Measurements from ENCODE around the gene ANTXR1. TPM values are rescaled to one million over a fixed set of nuclear protein-coding genes. Genes with fewer than 3 reads are reported as not detected.

ANTXR1 gene
- total and polyA plus RNA-seq, 2 donors (not counting 3 experiments of a cell fraction or from before 2014, with no cell fraction given), result 4.2 to 17.3 TPM

GRCh38 chr2:69111076-69111475 is 98.1 kb downstream of the ANTXR1 start:
- no TSS peak for BruUV-seq (replicated peaks)
- Histone ChIP-seq H3K27me3 (ENCODE audit: control insufficient read depth in 2 of 2, insufficient read depth in 2 of 2, low read length in 2 of 2) (no peaks in the 10 kb centered on the region), H3K36me3 (ENCODE audit: control insufficient read depth in 2 of 2, extremely low read depth in 1 of 2, insufficient read depth in 2 of 2, low read length in 2 of 2) (no peaks in the 10 kb centered on the region), H4K20me1 (replicated peaks; ENCODE audit: control insufficient read depth, extremely low read depth, insufficient read depth, low read length) (no peaks in the 10 kb centered on the region), H3K9me1 (replicated peaks; ENCODE audit: control insufficient read depth, extremely low read depth, insufficient read depth, low read length) (no peaks in the 10 kb centered on the region), H2AFZ (ENCODE audit: low read depth, low read length) (no peak overlapping the region), H3K4me2 (ENCODE audit: insufficient read depth, low read length) (no peak overlapping the region), H3K9me3 (replicated peaks; ENCODE audit: control insufficient read depth, insufficient read depth, low read length) (no peaks in the 10 kb centered on the region), H3K4me3 (replicated peaks in 1 of 3; ENCODE audit: insufficient read depth in 1 of 3, low read depth in 1 of 3, low read length in 3 of 3) (no peak overlapping the region), H3K27ac (ENCODE audit: insufficient read depth, low read depth, low read length) (no peak overlapping the region), H3K4me1 (ENCODE audit: control insufficient read depth, extremely low read depth, insufficient read depth, low read length) (no peaks in the 10 kb centered on the region), H3K9ac (replicated peaks; ENCODE audit: extremely low read depth, insufficient read depth, low read length) (no peak overlapping the region), H3K79me2 (ENCODE audit: control insufficient read depth, insufficient read depth, low read length) (no peaks in the 10 kb centered on the region)
- FAIRE-seq, result no peak
- DNase-seq (ENCODE audit: low read depth, low spot score), result no peak
- dilution Hi-C loops (cut with MboI; ENCODE audit: extremely low pct_ligation_motif_present, low sequenced_read_pairs), result no loop called here
- ChIA-PET CTCF (no interaction called here), POLR2A (no interaction called here)
- TF ChIP-seq, protein P1, sequence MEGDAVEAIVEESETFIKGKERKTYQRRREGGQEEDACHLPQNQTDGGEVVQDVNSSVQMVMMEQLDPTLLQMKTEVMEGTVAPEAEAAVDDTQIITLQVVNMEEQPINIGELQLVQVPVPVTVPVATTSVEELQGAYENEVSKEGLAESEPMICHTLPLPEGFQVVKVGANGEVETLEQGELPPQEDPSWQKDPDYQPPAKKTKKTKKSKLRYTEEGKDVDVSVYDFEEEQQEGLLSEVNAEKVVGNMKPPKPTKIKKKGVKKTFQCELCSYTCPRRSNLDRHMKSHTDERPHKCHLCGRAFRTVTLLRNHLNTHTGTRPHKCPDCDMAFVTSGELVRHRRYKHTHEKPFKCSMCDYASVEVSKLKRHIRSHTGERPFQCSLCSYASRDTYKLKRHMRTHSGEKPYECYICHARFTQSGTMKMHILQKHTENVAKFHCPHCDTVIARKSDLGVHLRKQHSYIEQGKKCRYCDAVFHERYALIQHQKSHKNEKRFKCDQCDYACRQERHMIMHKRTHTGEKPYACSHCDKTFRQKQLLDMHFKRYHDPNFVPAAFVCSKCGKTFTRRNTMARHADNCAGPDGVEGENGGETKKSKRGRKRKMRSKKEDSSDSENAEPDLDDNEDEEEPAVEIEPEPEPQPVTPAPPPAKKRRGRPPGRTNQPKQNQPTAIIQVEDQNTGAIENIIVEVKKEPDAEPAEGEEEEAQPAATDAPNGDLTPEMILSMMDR (IDR thresholded peaks at IDR 0.05; ENCODE audit: extremely low read depth in 1 of 2, insufficient read depth in 1 of 2, low read depth in 1 of 2, low read length in 2 of 2), result no peak
- TF ChIP-seq POLR2AphosphoS5 (IDR thresholded peaks at IDR 0.05; ENCODE audit: insufficient read depth, low read depth, low read length) (no peak), POLR2A (IDR thresholded peaks at IDR 0.05; ENCODE audit: low read depth, low read length) (no peak), EZH2 (IDR thresholded peaks at IDR 0.05; ENCODE audit: borderline replicate concordance, low read depth, low read length, severe bottlenecking) (no peak), FOS (IDR thresholded peaks at IDR 0.05; ENCODE audit: borderline replicate concordance, insufficient read depth, low read length) (no peak), MAX (IDR thresholded peaks at IDR 0.05; ENCODE audit: insufficient read depth, insufficient read length) (no peak), JUN (IDR thresholded peaks at IDR 0.05; ENCODE audit: borderline replicate concordance, insufficient read depth, insufficient read length, low read depth) (no peak), GATA2 (IDR thresholded peaks at IDR 0.05; ENCODE audit: insufficient read depth, insufficient read length, low read depth, low read length) (no peak), MYC (IDR thresholded peaks at IDR 0.05; ENCODE audit: low read depth, low read length) (no peak)
- intact Hi-C loops (cut with micrococcal nuclease), result no loop called here
